HepG2 (cell line): ENCODE data around the gene IZUMO4. TPM values are rescaled to one million over a fixed set of nuclear protein-coding genes. Genes with fewer than 3 reads are reported as not detected.
A peak's percentile ranks its signal among the peaks of the same experiment; 100 is the strongest.

ENCODE experiments used
- ATAC-seq: fragments of 200-7000 bp; cut with Tn5 transposase; 3 replicates; pipeline ENCODE4 v1.9.1; 2020; ENCODE audit warnings: mild to moderate bottlenecking, moderate library complexity
- BruUV-seq: library from RNA; stranded (reverse); fragments of 400-500 nt; replicated peaks from 2 replicates; lab custom pipeline; 2021; lab: Mats Ljungman, UMichigan
- CTCF ChIA-PET: fragments of 300-600 bp; formaldehyde crosslinking; extraction: SDS; loops from one replicate; lab custom pipeline; 2021; ENCODE audit warnings: low total read pairs, inconsistent platforms, low intra/inter-chr PET ratio; lab: Yijun Ruan, JAX
- POLR2A ChIA-PET: fragments of 350-600 bp; sonication (Branson Sonifier 250); formaldehyde crosslinking; loops from one replicate; lab custom pipeline; 2020; ENCODE audit warnings: antibody characterized with exemption, inconsistent platforms; lab: Yijun Ruan, JAX
- DNase-seq: peaks from one replicate; pipeline ENCODE4 v3.0.0-alpha.2; 2015; ENCODE audit warnings: low spot score
- FAIRE-seq: peaks from 3 replicates; lab custom pipeline; 2011; peaks lifted over from hg19 to GRCh38; lab: Jason Lieb, UNC
- H2AFZ ChIP-seq: one replicate; pipeline ENCODE4 v1.6.1; 2011; ENCODE audit warnings: low read length, inconsistent platforms
- H3K27ac ChIP-seq: fragments of 300-600 bp; 3 replicates; pipeline ENCODE4 v1.8.0; 2011; ENCODE audit warnings: mixed run types, mild to moderate bottlenecking, mixed read lengths, low read length, inconsistent platforms; ENCODE audit not compliant: insufficient read depth; ENCODE audit errors: extremely low read length
- H3K27me3 ChIP-seq, 2 experiments: fragments of 200-600 bp in 1 of 2; 2 replicates in 1 of 2; 3 replicates in 1 of 2; pipeline versions ENCODE4 v1.6.0 to v1.8.0; 2011; ENCODE audit warnings: low read length in 2 of 2, mild to moderate bottlenecking in 2 of 2, moderate library complexity in 2 of 2, inconsistent platforms in 1 of 2; ENCODE audit not compliant: insufficient read depth in 2 of 2, control insufficient read depth in 1 of 2
- H3K36me3 ChIP-seq, 2 experiments: fragments of 200-600 bp in 1 of 2; replicated peaks in 1 of 2; 2 replicates in 1 of 2; 3 replicates in 1 of 2; pipeline versions ENCODE4 v1.5.1 to v1.8.0; 2011; ENCODE audit warnings: low read length in 2 of 2, inconsistent platforms in 1 of 2; ENCODE audit not compliant: insufficient read depth in 2 of 2, control insufficient read depth in 1 of 2
- H3K4me1 ChIP-seq: 2 replicates; pipeline ENCODE4 v1.5.1; 2012; ENCODE audit warnings: low read length, inconsistent platforms; ENCODE audit not compliant: insufficient read depth
- H3K4me2 ChIP-seq: 2 replicates; pipeline ENCODE4 v1.6.0; 2011; ENCODE audit warnings: low read depth, low read length, inconsistent platforms
- H3K4me3 ChIP-seq, 3 experiments: fragments of 200-600 bp in 1 of 3; sonication (generic), shearing (Covaris generic) in 1 of 3; replicated peaks in 1 of 3; 2 replicates each; pipeline ENCODE4 v1.5.1; 2011 to 2016; ENCODE audit warnings: low read length in 3 of 3, inconsistent platforms in 2 of 3, low read depth in 2 of 3, mild to moderate bottlenecking in 2 of 3, control low read depth in 1 of 3, mixed read lengths in 1 of 3; ENCODE audit not compliant: insufficient read depth in 1 of 3
- H3K79me2 ChIP-seq: one replicate; pipeline ENCODE4 v1.6.1; 2011; ENCODE audit warnings: low read length, inconsistent platforms; ENCODE audit not compliant: insufficient read depth
- H3K9ac ChIP-seq: 2 replicates; pipeline ENCODE4 v1.6.0; 2011; ENCODE audit warnings: mild to moderate bottlenecking, low read depth, low read length, inconsistent platforms; ENCODE audit not compliant: insufficient read depth
- H3K9me3 ChIP-seq: 2 replicates; pipeline ENCODE4 v1.5.1; 2012; ENCODE audit warnings: mild to moderate bottlenecking, low read length
- H4K20me1 ChIP-seq: 2 replicates; pipeline ENCODE4 v1.6.0; 2011; ENCODE audit warnings: inconsistent platforms, mild to moderate bottlenecking, low read length, moderate library complexity; ENCODE audit not compliant: insufficient read depth
- FOXA1 ChIP-seq, 2 experiments: fragments of 450-650 bp in 1 of 2; sonication (generic) in 1 of 2; formaldehyde crosslinking in 1 of 2; IDR thresholded peaks; 2 replicates each; pipeline versions ENCODE4 v1.4.0 to v1.6.1; 2016 to 2020; ENCODE audit warnings: missing genetic modification reagents in 1 of 2
- FOXA3 ChIP-seq: IDR thresholded peaks from 2 replicates; pipeline ENCODE4 v1.6.1; 2016; ENCODE audit warnings: missing genetic modification reagents, missing compliant biosample characterization
- GTF3A ChIP-seq: sonication (generic); formaldehyde crosslinking; conservative IDR thresholded peaks from 2 replicates; pipeline ENCODE4 v1.4.0; 2020; ENCODE audit warnings: mild to moderate bottlenecking, missing genetic modification reagents
- HBP1 ChIP-seq: IDR thresholded peaks from 2 replicates; pipeline ENCODE4 v1.6.1; 2016; ENCODE audit warnings: low read depth, control low read depth
- MIER2 ChIP-seq: IDR thresholded peaks from 2 replicates; pipeline ENCODE4 v1.6.1; 2016; ENCODE audit warnings: missing biosample characterization, missing genetic modification reagents
- MTA1 ChIP-seq: sonication (generic); formaldehyde crosslinking; IDR thresholded peaks from 2 replicates; pipeline ENCODE4 v1.4.0; 2020; ENCODE audit warnings: missing genetic modification reagents, mild to moderate bottlenecking, borderline replicate concordance
- MXI1 ChIP-seq: IDR thresholded peaks from 3 replicates; pipeline ENCODE4 v1.6.1; 2012; ENCODE audit warnings: low read depth, low read length, inconsistent platforms, borderline replicate concordance
- NAIF1 ChIP-seq: sonication (generic); formaldehyde crosslinking; IDR thresholded peaks from 2 replicates; pipeline ENCODE4 v1.5.0; 2020; ENCODE audit warnings: mild to moderate bottlenecking, missing genetic modification reagents, borderline replicate concordance
- NFYB ChIP-seq: sonication (generic); formaldehyde crosslinking; IDR thresholded peaks from 2 replicates; pipeline ENCODE4 v1.4.0; 2020; ENCODE audit warnings: missing genetic modification reagents
- PTBP1 ChIP-seq: fragments of 200-400 bp; formaldehyde crosslinking; IDR thresholded peaks from 2 replicates; pipeline ENCODE4 v1.6.1; 2018; ENCODE audit warnings: low read length, low read depth; ENCODE audit not compliant: poor library complexity, severe bottlenecking
- REST ChIP-seq, 2 experiments: IDR thresholded peaks; 2 replicates each; pipeline ENCODE4 v1.6.1; 2011 to 2012; ENCODE audit warnings: low read length in 2 of 2, borderline replicate concordance in 1 of 2, low read depth in 1 of 2, mild to moderate bottlenecking in 1 of 2, moderate library complexity in 1 of 2
- RXRB ChIP-seq: IDR thresholded peaks from 2 replicates; pipeline ENCODE4 v1.6.1; 2016; ENCODE audit warnings: borderline replicate concordance, missing genetic modification reagents, missing compliant biosample characterization
- SAP130 ChIP-seq: IDR thresholded peaks from 2 replicates; pipeline ENCODE4 v1.6.1; 2016; ENCODE audit warnings: low read depth
- SIN3A ChIP-seq: IDR thresholded peaks from 2 replicates; pipeline ENCODE4 v1.6.1; 2011; ENCODE audit warnings: low read depth, mild to moderate bottlenecking, control low read depth, low read length, borderline replicate concordance
- SMC3 ChIP-seq: IDR thresholded peaks from 2 replicates; pipeline ENCODE4 v1.6.1; 2011; ENCODE audit warnings: low read length, improper control_type of control experiment
- TAF15 ChIP-seq: fragments of 200-400 bp; formaldehyde crosslinking; IDR thresholded peaks from one replicate; pipeline ENCODE4 v1.6.1; 2018; ENCODE audit warnings: mild to moderate bottlenecking, low read depth, low read length; ENCODE audit not compliant: poor library complexity, severe bottlenecking
- TARDBP ChIP-seq: sonication (generic); formaldehyde crosslinking; IDR thresholded peaks from 2 replicates; pipeline ENCODE4 v1.8.0; 2022; ENCODE audit warnings: mild to moderate bottlenecking, missing genetic modification reagents
- YEATS2 ChIP-seq: sonication (generic); formaldehyde crosslinking; IDR thresholded peaks from 2 replicates; pipeline ENCODE4 v1.4.0; 2020; ENCODE audit warnings: missing genetic modification reagents, borderline replicate concordance
- ZKSCAN1 ChIP-seq: fragments of 150-350 bp; IDR thresholded peaks from 2 replicates; pipeline ENCODE4 v1.6.1; 2014; ENCODE audit warnings: low read length
- ZNF501 ChIP-seq: sonication (generic); formaldehyde crosslinking; IDR thresholded peaks from 2 replicates; pipeline ENCODE4 v1.5.1; 2020; ENCODE audit warnings: mild to moderate bottlenecking, moderate library complexity, missing genetic modification reagents
- ZNF572 ChIP-seq: sonication (generic); formaldehyde crosslinking; IDR thresholded peaks from 2 replicates; pipeline ENCODE4 v1.5.1; 2020; ENCODE audit warnings: mild to moderate bottlenecking, missing genetic modification reagents
- WGBS: methylation state at CpG from one replicate; pipeline ENCODE4 v1.1.6; 2017; ENCODE audit warnings: low lambda C conversion rate; 5-methylcytosine and 5-hydroxymethylcytosine counted together
- in situ Hi-C: cut with HindIII; loops from 2 replicates; pipeline ENCODE4 v1.10.0; 2017; ENCODE audit warnings: low pct_unique_long_range_greater_than_20kb; ENCODE audit not compliant: extremely low pct_ligation_motif_present
- intact Hi-C: fragments of 100-400 bp; cut with micrococcal nuclease; formaldehyde crosslinking; loops from one replicate; pipeline ENCODE4 v1.10.0; 2022; ENCODE audit not compliant: unreplicated experiment
- polyA plus RNA-seq, 8 experiments: library from polyadenylated mRNA; depleted of rRNA in 3 of 8; stranded (reverse) in 7 of 8; unstranded in 1 of 8; fragments of >200 nt; fragmentation: Illumina TruSeq in 4 of 8; extraction: Trizol in 4 of 8; gene quantifications; 2 replicates each; pipeline versions ENCODE4 v1.2.1 to v1.2.3, GENCODE V29; 2011 to 2016; ENCODE audit warnings: low read depth in 4 of 8, missing spikeins in 1 of 8, mixed read lengths in 1 of 8; ENCODE audit not compliant: insufficient read depth in 1 of 8
- total RNA-seq, 5 experiments: library from RNA; depleted of rRNA; stranded (reverse); fragments of >200 nt; fragmentation: Illumina TruSeq; extraction: Trizol; gene quantifications; 2 replicates each; pipeline ENCODE4 v1.2.3, GENCODE V29; 2016; ENCODE audit warnings: low read depth in 1 of 5

Gene IZUMO4
- total and polyA plus RNA-seq, 2 of the 13 experiments (the other 11 are each of a cell fraction or from before 2014, with no cell fraction given), result 0.77 to 3.9 TPM

- FAIRE-seq, result peak; percentile 43
- TF ChIP-seq MIER2 (CRISPR knock-in tag), result peak; percentile 90
- TF ChIP-seq ZKSCAN1, result no peak
- no peak for TF ChIP-seq TAF15
- TF ChIP-seq SAP130 (CRISPR knock-in tag), result peak; percentile 33; the same call in 1 of the 2 replicates
- TF ChIP-seq MTA1 (CRISPR knock-in tag), result 0 out of 2 replicates have a peak, but pooled peaks have one; percentile 20
- no peak for TF ChIP-seq NAIF1 (CRISPR knock-in tag)
- 0 out of 2 replicates have a peak, but pooled peaks have one; percentile 23 for TF ChIP-seq FOXA3 (CRISPR knock-in tag)
- 0 out of 3 replicates have a peak, but pooled peaks have one; percentile 35 for TF ChIP-seq MXI1
- TF ChIP-seq REST (IDR thresholded peaks at IDR 0.05; ENCODE audit: borderline replicate concordance in 1 of 2, low read depth in 1 of 2, low read length in 2 of 2), result peak; percentile 62 to 91
- TF ChIP-seq PTBP1, result no peak
- 0 out of 2 replicates have a peak, but pooled peaks have one; percentile 41 for TF ChIP-seq HBP1 (CRISPR knock-in tag)
- TF ChIP-seq YEATS2, result peak; percentile 5; the same call in 1 of the 2 replicates
- TF ChIP-seq NFYB, result no peak
- TF ChIP-seq ZNF572 (CRISPR knock-in tag), result no peak
- TF ChIP-seq GTF3A (CRISPR knock-in tag), result no peak
- TF ChIP-seq SMC3, result no peak
- TF ChIP-seq RXRB (CRISPR knock-in tag), result no peak
- 0 out of 2 replicates have a peak, but pooled peaks have one; percentile 21 for TF ChIP-seq TARDBP (CRISPR knock-in tag)
- 0 out of 2 replicates have a peak, but pooled peaks have one; percentile 22 for TF ChIP-seq SIN3A
- no peak for TF ChIP-seq FOXA1 (IDR thresholded peaks at IDR 0.05)
- TF ChIP-seq FOXA1 (CRISPR knock-in tag; IDR thresholded peaks at IDR 0.05), result peak; percentile 38; the same call in 1 of the 2 replicates
- no peak for TF ChIP-seq ZNF501 (CRISPR knock-in tag)
Observed at GRCh38 chr19:2145831-2146241, 49.1 kb downstream of the IZUMO4 start.

More at GRCh38 chr19:2145831-2146241, 49.1 kb downstream of the IZUMO4 start:
- H3K9me3 ChIP-seq, result no peaks in the 10 kb centered on the region
- WGBS, result 85% methylated on average over 8 of the region's 16 CpGs
- ChIA-PET POLR2A (interaction anchor here (1.5 kb wide), 1 partner anchor 67 kb away, joined by 5 read pairs; no protein-coding TSS in a partner anchor), CTCF (no interaction called here)
- intact Hi-C loops, result no loop called here
- H3K4me3 ChIP-seq, result no peak overlapping the region
- no TSS peak for BruUV-seq
- in situ Hi-C loops, result no loop called here
- H3K4me2 ChIP-seq, result no peak overlapping the region
- H3K4me1 ChIP-seq, result peaks cover 49% of the 10 kb centered on the region
- no peak overlapping the region for H3K9ac ChIP-seq
- H3K27me3 ChIP-seq, result no peaks in the 10 kb centered on the region; a peak in 1 of 5 replicates
- no peak overlapping the region for H2AFZ ChIP-seq
- H3K79me2 ChIP-seq, result peaks cover 85% of the 10 kb centered on the region
- peaks cover 6 to 9% of the 10 kb centered on the region in 2 experiments; a peak in 2 of 5 replicates for H3K36me3 ChIP-seq
- H3K27ac ChIP-seq, result peak overlapping the region; percentile 9
- ATAC-seq, result peak; percentile 31; the same call in 2 of the 3 replicates
- peaks cover 37% of the 10 kb centered on the region for H4K20me1 ChIP-seq
- DNase-seq, result no peak
